OCI-LY1 (cell line): ENCODE results near the gene DPF3.

Source experiments
- EZH2 ChIP-seq: fragments of 200-600 bp; sonication (generic), shearing (Covaris generic); IDR thresholded peaks from 2 replicates; pipeline ENCODE4 v1.8.0; 2017; ENCODE audit warnings: borderline replicate concordance, mixed run types, mild to moderate bottlenecking, antibody characterized with exemption, low read length, moderate library complexity, mixed read lengths
- TF ChIP-seq, protein P1 (sequence below): fragments of 200-600 bp; sonication (generic), shearing (Covaris generic); IDR thresholded peaks from 2 replicates; pipeline ENCODE4 v1.5.1; 2017; ENCODE audit warnings: mild to moderate bottlenecking, antibody characterized with exemption, low read length, moderate library complexity, mixed read lengths

DNA sequence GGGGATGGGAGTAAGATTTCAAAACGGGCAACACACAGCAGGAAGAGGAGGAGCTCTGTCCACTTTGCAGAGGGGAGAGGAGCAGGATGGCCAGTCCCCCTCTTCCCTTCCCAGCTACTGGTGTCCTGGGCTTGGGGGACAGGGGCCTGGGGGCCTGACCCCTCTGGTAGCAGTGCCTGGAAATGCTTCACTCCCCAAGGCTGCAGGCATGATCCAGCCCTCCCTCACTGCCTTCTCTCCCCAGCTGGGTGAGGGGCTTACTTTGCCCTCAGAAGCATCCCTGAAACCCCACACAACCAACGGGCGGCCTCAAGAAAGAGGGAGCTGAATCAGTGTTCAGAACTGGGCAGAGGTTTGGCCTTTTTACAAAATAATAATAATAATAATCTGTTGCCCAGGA is 279.5 kb downstream of the DPF3 start:
- TF ChIP-seq, protein P1, sequence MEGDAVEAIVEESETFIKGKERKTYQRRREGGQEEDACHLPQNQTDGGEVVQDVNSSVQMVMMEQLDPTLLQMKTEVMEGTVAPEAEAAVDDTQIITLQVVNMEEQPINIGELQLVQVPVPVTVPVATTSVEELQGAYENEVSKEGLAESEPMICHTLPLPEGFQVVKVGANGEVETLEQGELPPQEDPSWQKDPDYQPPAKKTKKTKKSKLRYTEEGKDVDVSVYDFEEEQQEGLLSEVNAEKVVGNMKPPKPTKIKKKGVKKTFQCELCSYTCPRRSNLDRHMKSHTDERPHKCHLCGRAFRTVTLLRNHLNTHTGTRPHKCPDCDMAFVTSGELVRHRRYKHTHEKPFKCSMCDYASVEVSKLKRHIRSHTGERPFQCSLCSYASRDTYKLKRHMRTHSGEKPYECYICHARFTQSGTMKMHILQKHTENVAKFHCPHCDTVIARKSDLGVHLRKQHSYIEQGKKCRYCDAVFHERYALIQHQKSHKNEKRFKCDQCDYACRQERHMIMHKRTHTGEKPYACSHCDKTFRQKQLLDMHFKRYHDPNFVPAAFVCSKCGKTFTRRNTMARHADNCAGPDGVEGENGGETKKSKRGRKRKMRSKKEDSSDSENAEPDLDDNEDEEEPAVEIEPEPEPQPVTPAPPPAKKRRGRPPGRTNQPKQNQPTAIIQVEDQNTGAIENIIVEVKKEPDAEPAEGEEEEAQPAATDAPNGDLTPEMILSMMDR = no peak
- TF ChIP-seq EZH2 = no peak
